Naive B cell (primary cell): ENCODE results near the gene ST7. TPM values are rescaled to one million over a fixed set of nuclear protein-coding genes. Genes with fewer than 3 reads are reported as not detected.
A peak's percentile ranks its signal among the peaks of the same experiment; 100 is the strongest.

Experiments
- ATAC-seq, 2 donors: fragments of 150-1000 bp; cut with Tn5 transposase; 2 replicates each; pipeline ENCODE4 v1.10.0; 2021; ENCODE audit warnings: low read depth in 2 of 2, mild to moderate bottlenecking in 2 of 2, moderate library complexity in 2 of 2
- DNase-seq: peaks from one replicate; pipeline ENCODE4 v3.0.0; 2022
- H3K27ac Mint-ChIP-seq, 6 donors: one replicate each; pipeline ENCODE4 v1.8.0; 2020 to 2022; ENCODE audit warnings: mild to moderate bottlenecking in 6 of 6, mixed read lengths in 6 of 6, moderate library complexity in 5 of 6, inconsistent platforms in 2 of 6
- H3K27me3 Mint-ChIP-seq, 3 donors: one replicate each; pipeline ENCODE4 v1.8.0; 2021 to 2022; ENCODE audit warnings: mixed read lengths in 3 of 3, mild to moderate bottlenecking in 1 of 3
- H3K36me3 Mint-ChIP-seq, 2 donors: one replicate each; pipeline ENCODE4 v1.8.0; 2020 to 2022; ENCODE audit warnings: mixed read lengths in 2 of 2, inconsistent platforms in 1 of 2, mild to moderate bottlenecking in 1 of 2
- H3K4me1 Mint-ChIP-seq, 3 donors: one replicate each; pipeline ENCODE4 v1.8.0; 2020 to 2022; ENCODE audit warnings: mixed read lengths in 3 of 3, inconsistent platforms in 1 of 3, mild to moderate bottlenecking in 1 of 3, moderate library complexity in 1 of 3
- H3K4me3 Mint-ChIP-seq, 8 donors: one replicate each; pipeline ENCODE4 v1.8.0; 2020 to 2022; ENCODE audit warnings: mild to moderate bottlenecking in 8 of 8, mixed read lengths in 8 of 8, moderate library complexity in 8 of 8, inconsistent platforms in 2 of 8
- H3K9me3 Mint-ChIP-seq, 7 donors: one replicate each; pipeline ENCODE4 v1.8.0; 2020 to 2022; ENCODE audit warnings: mixed read lengths in 7 of 7, mild to moderate bottlenecking in 5 of 7, inconsistent platforms in 2 of 7, moderate library complexity in 1 of 7
- polyA plus RNA-seq, 6 donors: library from polyadenylated mRNA; unstranded; fragments of 300-500 nt; fragmentation: Illumina TruSeq; gene quantifications; one replicate each; pipeline ENCODE4 v1.2.3, GENCODE V29; 2021; ENCODE audit warnings: low read depth in 6 of 6

The ST7 gene
- polyA plus RNA-seq, 6 donors from 2014 or later, result 0.49 to 3.7 (median 0.63) TPM; not detected in 1

DNA sequence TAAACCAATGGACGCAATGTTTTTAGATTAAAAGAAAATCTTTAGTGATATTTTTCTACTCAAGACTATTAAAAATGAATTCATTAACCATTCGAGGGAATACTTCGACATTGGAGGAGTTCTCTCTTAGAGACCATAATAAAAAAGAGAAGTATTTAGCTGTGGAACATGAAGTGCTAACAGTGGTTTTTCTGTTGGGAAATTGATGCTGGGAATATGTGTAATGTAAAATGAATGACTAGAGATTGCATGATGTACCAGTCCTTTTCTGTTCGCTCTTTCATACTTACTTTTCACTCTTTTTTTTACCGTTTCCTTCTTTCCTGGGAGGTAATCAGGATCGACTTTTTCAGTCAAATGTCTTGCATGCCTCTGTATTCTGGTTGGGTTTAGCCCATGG lies 41.3 kb downstream of the ST7 start:
- H3K27ac Mint-ChIP-seq, result no peak overlapping the region
- H3K36me3 Mint-ChIP-seq, result no peaks in the 10 kb centered on the region
- H3K4me3 Mint-ChIP-seq, result no peak overlapping the region
- DNase-seq, result no peak
- no peak for ATAC-seq
- H3K9me3 Mint-ChIP-seq, result peaks cover 0 to 8% (median 0%) of the 10 kb centered on the region in 7 donors
- peaks cover 0 to 12% (median 4%) of the 10 kb centered on the region in 3 donors for H3K27me3 Mint-ChIP-seq
- no peaks in the 10 kb centered on the region for H3K4me1 Mint-ChIP-seq

DNA sequence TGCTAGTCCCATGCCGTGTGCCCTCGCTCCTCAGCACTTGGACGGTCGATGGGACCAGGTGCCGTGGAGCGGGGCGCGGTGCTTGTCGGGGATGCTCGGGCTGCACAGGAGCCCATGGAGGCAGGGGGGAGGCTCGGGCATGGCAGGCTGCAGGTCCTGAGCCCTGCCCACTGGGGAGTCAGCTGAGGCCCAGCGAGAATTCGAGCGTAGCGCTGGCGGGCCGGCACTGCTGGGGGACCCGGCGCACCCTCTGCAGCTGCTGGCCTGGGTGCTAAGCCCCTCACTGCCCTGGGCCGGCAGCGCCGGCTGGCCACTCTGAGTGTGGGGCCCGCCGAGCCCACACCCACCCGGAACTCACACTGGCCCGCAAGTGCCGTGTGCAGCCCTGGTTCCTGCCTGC lies 44.7 kb downstream of the ST7 start:
- peaks cover 0 to 8% (median 0%) of the 10 kb centered on the region in 7 donors for H3K9me3 Mint-ChIP-seq
- H3K36me3 Mint-ChIP-seq, result no peaks in the 10 kb centered on the region
- DNase-seq (no peak), ATAC-seq (no peak)
- peaks cover 0 to 8% (median 4%) of the 10 kb centered on the region in 3 donors for H3K27me3 Mint-ChIP-seq
- no peak overlapping the region for H3K4me3 Mint-ChIP-seq
- H3K4me1 Mint-ChIP-seq, result no peaks in the 10 kb centered on the region
- no peak overlapping the region for H3K27ac Mint-ChIP-seq

DNA sequence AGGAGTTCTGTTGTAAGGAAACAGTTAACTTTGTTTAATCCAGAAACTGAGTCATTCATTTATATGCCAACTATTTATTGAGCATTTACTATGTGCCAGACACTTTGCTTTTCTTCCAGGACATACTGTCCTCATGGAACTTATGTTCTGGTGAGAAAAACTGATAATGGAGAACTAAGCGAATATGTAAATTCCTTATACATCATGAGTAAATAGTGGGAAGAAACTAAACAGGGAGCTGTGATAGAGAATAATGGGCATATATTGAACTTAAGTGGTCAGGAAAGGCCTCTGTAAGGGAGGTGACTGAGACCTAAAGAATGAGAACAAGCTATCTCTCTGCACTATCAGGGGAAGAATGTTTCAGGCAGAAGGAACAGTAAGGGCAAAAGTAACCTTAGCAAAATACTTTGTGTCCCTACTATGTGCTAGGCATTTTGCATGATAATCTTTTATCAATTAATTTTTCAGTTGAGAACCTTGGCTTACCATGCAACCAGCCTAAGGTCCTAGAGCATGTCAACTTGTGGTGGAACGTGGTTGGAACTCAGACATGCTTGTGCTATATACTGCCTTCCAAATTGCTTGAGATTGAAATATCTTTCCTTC lies 45.4 kb downstream of the ST7 start:
- no peak for ATAC-seq
- no peak overlapping the region for H3K27ac Mint-ChIP-seq

DNA sequence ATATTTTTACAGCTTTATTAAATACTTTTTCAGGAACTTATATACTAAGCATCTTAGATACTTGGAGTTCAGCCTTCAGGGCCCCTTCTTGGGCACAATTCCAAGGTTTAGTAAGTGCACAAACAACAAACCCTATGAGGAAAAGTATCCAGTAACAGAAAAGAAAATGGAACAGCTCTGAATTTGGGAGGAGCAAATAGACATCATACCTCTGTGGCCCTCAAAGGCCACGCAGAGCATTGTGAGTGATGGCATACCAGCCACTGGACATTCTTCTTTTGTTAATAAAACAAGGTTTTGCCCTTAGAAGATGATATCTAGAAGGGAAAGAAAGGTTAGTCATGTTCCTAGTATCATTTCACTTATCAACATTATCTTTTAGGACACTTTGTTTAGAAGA lies 46.0 kb downstream of the ST7 start:
- H3K9me3 Mint-ChIP-seq, result peaks cover 0 to 8% (median 0%) of the 10 kb centered on the region in 7 donors
- ATAC-seq (no peak), DNase-seq (no peak)
- no peaks in the 10 kb centered on the region for H3K36me3 Mint-ChIP-seq
- peaks cover 0 to 11% (median 4%) of the 10 kb centered on the region in 3 donors for H3K27me3 Mint-ChIP-seq
- H3K4me1 Mint-ChIP-seq, result no peaks in the 10 kb centered on the region
- H3K27ac Mint-ChIP-seq, result no peak overlapping the region
- no peak overlapping the region for H3K4me3 Mint-ChIP-seq

More for the DNA sequence above, 45.4 kb downstream of the ST7 start:
- Mint-ChIP-seq H3K4me1 (no peaks in the 10 kb centered on the region), H3K9me3 (peaks cover 0 to 8% (median 0%) of the 10 kb centered on the region in 7 donors), H3K4me3 (no peak overlapping the region), H3K27me3 (peaks cover 0 to 8% (median 4%) of the 10 kb centered on the region in 3 donors), H3K36me3 (no peaks in the 10 kb centered on the region)
- DNase-seq, result no peak

DNA sequence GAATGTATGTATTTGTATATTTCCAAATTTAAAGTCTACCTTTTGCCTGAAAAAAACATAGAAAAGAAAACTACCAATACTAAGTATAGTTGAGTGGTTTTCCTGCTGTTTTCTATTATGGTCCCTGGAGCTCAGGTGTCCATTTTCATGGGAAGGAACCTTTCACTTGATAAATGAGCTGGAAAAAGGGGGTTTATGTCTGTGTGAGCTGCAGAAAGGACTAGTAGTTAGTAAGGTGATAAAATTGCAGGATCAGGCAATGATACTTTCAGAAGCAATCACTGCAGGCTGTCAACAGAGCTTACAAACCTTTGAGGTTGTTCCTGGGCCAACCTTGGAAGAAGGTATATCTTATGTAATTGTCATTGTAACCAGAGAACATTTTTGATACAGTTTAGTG lies 48.0 kb downstream of the ST7 start:
- Mint-ChIP-seq H3K4me3 (no peak overlapping the region), H3K27me3 (peaks cover 0 to 4% (median 0%) of the 10 kb centered on the region in 3 donors), H3K9me3 (peaks cover 0 to 8% (median 0%) of the 10 kb centered on the region in 7 donors), H3K27ac (no peak overlapping the region), H3K36me3 (no peaks in the 10 kb centered on the region), H3K4me1 (no peaks in the 10 kb centered on the region)
- DNase-seq (no peak), ATAC-seq (no peak)

DNA sequence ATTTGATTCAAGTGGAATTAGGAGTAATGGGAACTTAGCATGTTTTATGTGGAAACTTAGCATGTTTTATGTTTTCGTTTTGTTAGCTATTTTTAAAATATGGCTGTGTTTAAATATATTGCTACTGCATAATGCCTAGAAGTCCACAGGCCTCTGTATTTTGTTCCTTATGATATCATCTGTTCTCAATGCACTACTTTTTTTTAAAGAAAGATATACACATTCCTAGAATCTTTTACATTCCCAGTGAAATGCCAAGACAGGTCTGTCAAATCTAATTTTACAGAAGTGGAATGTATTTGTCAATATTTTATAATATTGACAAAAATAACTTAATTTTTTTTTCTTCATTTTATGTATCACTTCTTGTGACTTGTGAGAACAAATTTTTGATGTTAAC lies 51.6 kb downstream of the ST7 start:
- Mint-ChIP-seq H3K27me3 (peaks cover 0 to 8% (median 7%) of the 10 kb centered on the region in 3 donors), H3K36me3 (no peaks in the 10 kb centered on the region), H3K9me3 (no peaks in the 10 kb centered on the region), H3K4me3 (no peak overlapping the region), H3K27ac (no peak overlapping the region), H3K4me1 (peaks cover 4 to 9% (median 9%) of the 10 kb centered on the region in 3 donors)
- DNase-seq (no peak), ATAC-seq (no peak)

DNA sequence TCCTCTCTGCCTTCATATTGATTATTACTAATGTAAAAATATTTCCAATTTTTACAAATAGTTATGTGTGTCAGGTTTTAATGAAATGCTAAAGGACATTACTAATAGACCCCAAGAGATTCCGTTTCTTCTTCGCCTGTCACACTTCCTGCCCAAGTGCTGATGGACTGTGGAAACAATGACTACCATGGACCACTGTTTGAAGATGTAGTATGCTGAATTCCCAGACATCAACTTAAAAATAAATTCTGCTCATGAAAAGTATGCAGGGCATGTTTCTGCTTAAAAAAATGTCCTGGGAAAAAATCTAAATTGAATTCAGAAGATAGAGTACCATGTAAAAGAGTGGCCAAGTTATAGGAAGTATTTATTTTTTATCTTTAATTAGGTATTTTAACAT lies 52.1 kb downstream of the ST7 start:
- Mint-ChIP-seq H3K4me1 (peaks cover 10 to 15% (median 15%) of the 10 kb centered on the region in 3 donors), H3K9me3 (no peaks in the 10 kb centered on the region), H3K36me3 (no peaks in the 10 kb centered on the region), H3K27me3 (peaks cover 0 to 12% (median 10%) of the 10 kb centered on the region in 3 donors), H3K4me3 (no peak overlapping the region), H3K27ac (no peak overlapping the region)
- ATAC-seq (no peak), DNase-seq (no peak)

DNA sequence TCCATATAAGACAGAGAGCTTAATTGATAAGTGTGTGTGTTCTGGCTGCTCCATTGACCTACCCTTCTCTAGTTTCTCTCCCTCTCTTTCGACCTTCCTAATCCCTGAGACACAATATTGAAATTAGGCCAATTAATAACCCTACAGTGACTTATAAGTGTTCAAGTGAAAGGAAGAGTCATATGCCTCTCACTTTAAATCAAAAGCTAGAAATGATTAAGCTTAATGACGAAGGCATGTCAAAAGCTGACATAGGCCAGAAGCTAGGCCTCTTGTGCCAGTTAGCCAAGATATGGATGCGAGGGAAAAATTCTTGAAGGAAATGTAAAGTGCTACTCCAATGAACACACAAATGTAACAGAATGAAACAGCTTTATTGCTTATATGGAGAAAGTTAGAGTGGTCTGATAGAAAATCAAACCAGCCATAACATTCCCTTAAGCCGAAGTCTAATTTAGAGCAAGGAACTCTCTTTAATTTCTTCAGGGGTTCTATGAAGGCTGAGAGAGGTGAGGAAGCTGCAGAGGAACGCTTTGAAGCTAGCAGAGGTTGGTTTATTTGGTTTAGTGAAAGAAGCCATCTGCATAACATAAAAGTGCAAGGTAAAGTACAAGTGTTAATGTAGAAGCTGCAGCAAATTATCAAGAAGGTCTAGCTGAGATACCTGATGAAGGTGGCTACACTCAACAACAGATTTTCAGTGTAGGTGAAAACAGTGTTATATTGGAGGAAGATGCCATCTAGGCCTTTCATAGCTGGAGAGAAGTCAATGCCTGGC lies 53.8 kb downstream of the ST7 start:
- Mint-ChIP-seq H3K4me3 (no peak overlapping the region), H3K9me3 (no peaks in the 10 kb centered on the region), H3K27me3 (peaks cover 0 to 16% (median 12%) of the 10 kb centered on the region in 3 donors), H3K27ac (no peak overlapping the region), H3K36me3 (no peaks in the 10 kb centered on the region), H3K4me1 (peaks cover 22 to 31% (median 29%) of the 10 kb centered on the region in 3 donors)
- DNase-seq, result no peak
- no peak for ATAC-seq

DNA sequence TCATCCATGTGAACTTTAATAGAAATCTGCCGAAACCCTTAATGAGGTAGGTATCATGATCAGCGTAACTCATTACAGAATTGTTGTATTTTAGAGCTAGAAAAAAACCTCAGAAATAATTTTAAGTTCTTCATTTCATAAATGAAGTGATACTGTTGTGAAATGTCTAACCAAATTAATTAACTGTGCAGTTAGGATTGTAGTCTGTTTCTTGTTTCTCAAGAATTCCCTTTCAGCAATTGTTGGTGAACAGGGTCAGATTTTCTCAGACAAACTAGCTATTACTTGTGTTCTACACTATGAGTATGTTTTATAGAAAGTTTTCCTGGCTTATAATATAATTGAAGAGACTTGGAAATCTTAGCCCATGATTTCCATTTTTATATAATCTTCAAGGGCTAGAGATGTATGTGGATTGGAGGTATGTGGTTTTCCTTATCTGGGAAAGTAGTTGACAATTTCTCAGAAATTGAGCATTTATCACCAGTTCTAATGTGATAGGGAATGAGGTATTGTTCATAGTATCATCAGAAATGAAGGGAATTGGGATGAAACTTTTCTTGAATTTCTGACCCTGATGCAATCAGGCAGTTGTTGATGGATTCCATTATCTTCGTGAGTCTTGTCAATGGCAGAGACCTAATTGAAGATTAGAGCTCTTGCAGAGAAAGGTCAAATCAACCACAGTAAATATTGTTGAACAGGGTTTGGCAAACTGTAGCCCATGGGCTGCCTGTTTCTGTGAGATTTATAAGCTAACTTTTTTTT lies 55.0 kb downstream of the ST7 start:
- Mint-ChIP-seq H3K4me1 (peaks cover 22 to 31% (median 29%) of the 10 kb centered on the region in 3 donors), H3K9me3 (no peaks in the 10 kb centered on the region), H3K4me3 (no peak overlapping the region), H3K27me3 (peaks cover 0 to 16% (median 12%) of the 10 kb centered on the region in 3 donors), H3K36me3 (no peaks in the 10 kb centered on the region), H3K27ac (peak overlapping the region in 1 of 6 donors; percentile 39)
- ATAC-seq (no peak), DNase-seq (no peak)

DNA sequence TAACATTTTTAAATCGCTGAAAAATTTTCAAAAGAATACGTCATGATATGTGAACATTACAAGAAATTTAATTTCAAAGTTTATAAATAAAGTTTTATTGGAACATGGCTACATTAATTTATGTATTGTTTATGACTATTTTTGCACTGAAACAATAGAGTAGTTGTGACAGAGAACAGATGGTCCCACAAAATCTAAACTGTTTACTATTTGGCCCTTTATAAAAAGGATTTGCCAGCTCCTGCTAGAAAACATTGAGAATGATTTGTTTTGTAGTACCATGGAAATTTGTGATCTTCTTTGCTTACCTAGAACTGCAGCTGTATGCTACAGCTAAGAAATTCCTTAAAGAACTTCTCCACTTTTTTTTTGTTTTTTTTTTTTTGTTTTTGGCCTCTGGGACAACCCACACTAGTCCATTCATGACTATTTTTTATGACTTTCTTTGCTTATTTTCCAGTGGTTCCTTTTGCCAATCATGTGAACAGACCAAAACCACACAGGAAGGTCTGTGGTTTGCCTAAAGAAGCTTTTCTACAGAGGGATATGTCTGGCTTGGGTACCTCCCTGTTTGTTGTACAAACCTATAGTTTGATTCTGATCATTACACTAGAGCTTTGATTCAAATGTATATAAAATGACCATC lies 55.7 kb downstream of the ST7 start:
- peaks cover 22 to 31% (median 29%) of the 10 kb centered on the region in 3 donors for H3K4me1 Mint-ChIP-seq
- DNase-seq, result no peak

DNA sequence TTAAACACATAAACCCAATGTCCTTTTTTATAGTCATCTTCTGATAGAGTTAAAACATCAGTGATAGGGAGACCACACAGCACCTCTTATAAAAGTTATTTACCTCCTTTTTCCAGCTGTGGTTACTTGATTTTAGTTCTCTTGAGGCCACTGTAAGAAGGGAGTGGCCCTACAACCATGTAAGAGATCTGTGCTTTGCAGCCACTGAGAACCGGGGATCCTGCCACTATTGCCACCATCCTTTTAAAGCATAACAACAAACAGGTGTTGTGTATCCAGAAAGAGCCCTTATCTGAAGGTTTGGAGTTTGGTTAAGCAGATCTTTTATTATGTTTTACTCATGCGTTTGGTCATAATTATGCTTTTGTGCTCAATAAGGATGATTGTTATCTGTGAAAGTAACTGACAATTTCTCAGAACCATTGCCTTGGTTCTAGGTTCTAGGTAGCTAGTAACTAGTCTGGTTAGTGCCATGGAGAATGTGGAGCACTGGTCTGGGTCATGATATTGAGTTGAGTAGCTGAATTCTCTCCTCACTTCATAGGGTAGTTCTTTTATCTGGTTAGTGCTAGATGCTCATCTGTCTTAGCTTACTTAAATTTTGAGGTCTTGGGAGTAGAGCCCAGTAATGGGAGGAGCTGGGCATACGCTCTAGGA lies 56.5 kb downstream of the ST7 start:
- DNase-seq, result no peak
- Mint-ChIP-seq H3K27me3 (peaks cover 0 to 12% (median 12%) of the 10 kb centered on the region in 3 donors), H3K27ac (no peak overlapping the region), H3K4me3 (peak overlapping the region in 4 of 8 donors; percentile 1 to 34 (median 15)), H3K4me1 (peaks cover 22 to 31% (median 29%) of the 10 kb centered on the region in 3 donors), H3K36me3 (no peaks in the 10 kb centered on the region), H3K9me3 (no peaks in the 10 kb centered on the region)
- ATAC-seq, result no peak

More for the DNA sequence above, 55.7 kb downstream of the ST7 start:
- Mint-ChIP-seq H3K36me3 (no peaks in the 10 kb centered on the region), H3K27me3 (peaks cover 0 to 15% (median 12%) of the 10 kb centered on the region in 3 donors), H3K4me3 (no peak overlapping the region), H3K27ac (peak overlapping the region in 1 of 6 donors; percentile 55), H3K9me3 (no peaks in the 10 kb centered on the region)
- no peak for ATAC-seq

DNA sequence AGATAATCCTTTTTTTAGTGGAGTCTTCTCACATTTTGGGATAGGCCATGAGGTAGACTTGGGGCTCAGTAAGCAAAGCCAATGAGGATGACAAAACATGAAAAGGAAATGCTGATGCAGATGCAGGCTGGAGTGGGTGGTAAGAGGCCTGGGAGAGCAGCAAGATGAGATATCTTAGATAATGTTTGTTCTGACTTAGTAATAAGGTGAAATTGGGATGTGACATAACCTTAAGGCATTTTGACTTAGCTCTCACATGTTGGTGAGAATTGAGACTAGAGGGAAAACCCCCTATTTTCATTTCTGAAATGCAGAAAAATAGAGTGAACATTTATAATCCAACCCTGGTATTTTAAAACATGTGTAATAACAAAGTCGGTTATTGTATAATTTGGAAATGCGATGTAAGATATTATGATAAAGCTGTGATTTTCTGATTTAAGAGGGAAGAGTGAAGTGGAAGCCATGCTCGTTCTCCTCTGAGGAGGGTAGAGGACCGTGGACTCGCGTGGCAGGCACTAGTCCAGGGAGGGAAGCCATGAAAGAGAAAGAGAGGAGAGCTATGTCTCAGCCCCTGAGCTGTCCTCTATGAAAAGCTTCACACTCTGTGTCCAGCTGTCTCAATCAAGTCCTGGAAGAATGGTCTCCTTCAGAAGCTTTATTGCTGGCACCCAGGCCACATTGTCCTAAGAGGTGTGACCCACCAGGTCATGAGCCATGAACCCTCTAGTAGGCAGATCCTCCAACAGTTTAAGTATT lies 57.3 kb downstream of the ST7 start:
- ATAC-seq, result no peak
- Mint-ChIP-seq H3K9me3 (no peaks in the 10 kb centered on the region), H3K27me3 (peaks cover 0 to 12% (median 12%) of the 10 kb centered on the region in 3 donors), H3K27ac (no peak overlapping the region), H3K4me3 (peak overlapping the region in 4 of 8 donors; percentile 7 to 40 (median 24)), H3K4me1 (peaks cover 22 to 31% (median 29%) of the 10 kb centered on the region in 3 donors), H3K36me3 (no peaks in the 10 kb centered on the region)
- DNase-seq, result no peak
